Measurements from ENCODE around the gene PHF20. TPM values are rescaled to one million over a fixed set of nuclear protein-coding genes. Genes with fewer than 3 reads are reported as not detected.

Gene PHF20
- polyA plus RNA-seq, 6 donors from 2014 or later: 150 to 257 (median 154) TPM

Other genes with a start within 250 kb of the PHF20 start
- not detected for gene C20orf173, start 242.4 kb upstream of the PHF20 start, polyA plus RNA-seq (ENCODE audit: low read depth in 6 of 6)
- 100 to 1,000 TPM; 103 to 141 (median 117) TPM for gene ERGIC3, start 229.9 kb upstream of the PHF20 start, polyA plus RNA-seq (ENCODE audit: low read depth in 6 of 6)
- 1 to 10 TPM in 3 of 6 donors, under 1 TPM in 3; 0.29 to 1.5 (median 0.89) TPM for gene SPAG4, start 156.2 kb upstream of the PHF20 start, polyA plus RNA-seq (ENCODE audit: low read depth in 6 of 6)
- 100 to 1,000 TPM; 178 to 542 (median 337) TPM for gene CPNE1, start 107.1 kb upstream of the PHF20 start, polyA plus RNA-seq (ENCODE audit: low read depth in 6 of 6)
- 10 to 100 TPM; 39.4 to 58.8 (median 51.6) TPM for gene RBM12, start 107.1 kb upstream of the PHF20 start, polyA plus RNA-seq (ENCODE audit: low read depth in 6 of 6)
- gene NFS1, start 72.7 kb upstream of the PHF20 start, polyA plus RNA-seq (ENCODE audit: low read depth in 6 of 6): 10 to 100 TPM in 5 of 6 donors, 1 to 10 TPM in 1; 7.8 to 23.1 (median 13.3) TPM
- gene ROMO1, start 72.6 kb upstream of the PHF20 start, polyA plus RNA-seq (ENCODE audit: low read depth in 6 of 6): 100 to 1,000 TPM; 256 to 337 (median 292) TPM
- gene RBM39, start 29.8 kb upstream of the PHF20 start, polyA plus RNA-seq (ENCODE audit: low read depth in 6 of 6): 100 to 1,000 TPM in 5 of 6 donors, 10 to 100 TPM in 1; 85.4 to 213 (median 173) TPM
- gene SCAND1, start 182.5 kb downstream of the PHF20 start, polyA plus RNA-seq (ENCODE audit: low read depth in 6 of 6): 100 to 1,000 TPM; 166 to 223 (median 192) TPM
- gene CNBD2, start 196.6 kb downstream of the PHF20 start, polyA plus RNA-seq (ENCODE audit: low read depth in 6 of 6): 10 to 100 TPM; 13.4 to 23.7 (median 17.5) TPM